Tibial nerve (tissue), 4 donors: ENCODE measurements around the gene MBOAT1. TPM values are rescaled to one million over a fixed set of nuclear protein-coding genes. Genes with fewer than 3 reads are reported as not detected.

ENCODE experiments used
- DNase-seq, 2 donors: peaks; one replicate each; pipeline ENCODE4 v3.0.0-alpha.2; 2019; ENCODE audit warnings: low spot score in 2 of 2
- H3K27ac ChIP-seq, 4 donors: fragments of 200-600 bp; sonication (generic) in 3 of 4; one replicate each; pipeline ENCODE4 v1.5.1; 2017 to 2019; ENCODE audit warnings: mild to moderate bottlenecking in 1 of 4
- H3K27me3 ChIP-seq, 2 donors: fragments of 200-600 bp; sonication (generic) in 1 of 2; one replicate each; pipeline versions ENCODE4 v1.5.1 to v1.6.0; 2017 to 2019
- H3K36me3 ChIP-seq, 3 donors: fragments of 200-600 bp; sonication (generic); one replicate each; pipeline ENCODE4 v1.5.1; 2018 to 2019
- H3K4me1 ChIP-seq, 4 donors: fragments of 200-600 bp; sonication (generic) in 3 of 4; one replicate each; pipeline ENCODE4 v1.5.1; 2017 to 2019
- H3K4me3 ChIP-seq, 4 donors: fragments of 200-600 bp; sonication (generic) in 3 of 4; one replicate each; pipeline ENCODE4 v1.5.1; 2017 to 2019; ENCODE audit warnings: mild to moderate bottlenecking in 1 of 4, moderate library complexity in 1 of 4
- H3K9me3 ChIP-seq, 4 donors: fragments of 200-600 bp; sonication (generic) in 3 of 4; one replicate each; pipeline ENCODE4 v1.5.1; 2017 to 2019
- EP300 ChIP-seq, 2 donors: sonication (generic); formaldehyde crosslinking; IDR thresholded peaks; one replicate each; pipeline ENCODE4 v1.6.1; 2017; ENCODE audit warnings: antibody characterized with exemption in 2 of 2, mild to moderate bottlenecking in 1 of 2
- POLR2A ChIP-seq, 2 donors: fragments of 450-650 bp; IDR thresholded peaks; one replicate each; pipeline ENCODE4 v1.6.1; 2017; ENCODE audit warnings: antibody characterized with exemption in 2 of 2, mild to moderate bottlenecking in 2 of 2, moderate library complexity in 2 of 2
- WGBS, 2 donors: methylation state at CpG; one replicate each; pipeline ENCODE4 v1.1.5; 2018; 5-methylcytosine and 5-hydroxymethylcytosine counted together
- total RNA-seq, 4 donors: library from RNA; depleted of rRNA; stranded (reverse); fragments of >200 nt; gene quantifications; one replicate each; pipeline ENCODE4 v1.1.0, GENCODE V29; 2016
- TF ChIP-seq, protein P1 (sequence below), 5 experiments: fragments of 200-600 bp in 3 of 5; fragments of 450-650 bp in 2 of 5; sonication (generic) in 3 of 5; IDR thresholded peaks; one replicate each; pipeline ENCODE4 v1.5.1; 2016 to 2019; ENCODE audit warnings: antibody characterized with exemption in 5 of 5, mild to moderate bottlenecking in 3 of 5, moderate library complexity in 2 of 5

MBOAT1 gene
- total RNA-seq, 4 donors from 2014 or later = 12.3 to 25.6 (median 19.2) TPM

DNA sequence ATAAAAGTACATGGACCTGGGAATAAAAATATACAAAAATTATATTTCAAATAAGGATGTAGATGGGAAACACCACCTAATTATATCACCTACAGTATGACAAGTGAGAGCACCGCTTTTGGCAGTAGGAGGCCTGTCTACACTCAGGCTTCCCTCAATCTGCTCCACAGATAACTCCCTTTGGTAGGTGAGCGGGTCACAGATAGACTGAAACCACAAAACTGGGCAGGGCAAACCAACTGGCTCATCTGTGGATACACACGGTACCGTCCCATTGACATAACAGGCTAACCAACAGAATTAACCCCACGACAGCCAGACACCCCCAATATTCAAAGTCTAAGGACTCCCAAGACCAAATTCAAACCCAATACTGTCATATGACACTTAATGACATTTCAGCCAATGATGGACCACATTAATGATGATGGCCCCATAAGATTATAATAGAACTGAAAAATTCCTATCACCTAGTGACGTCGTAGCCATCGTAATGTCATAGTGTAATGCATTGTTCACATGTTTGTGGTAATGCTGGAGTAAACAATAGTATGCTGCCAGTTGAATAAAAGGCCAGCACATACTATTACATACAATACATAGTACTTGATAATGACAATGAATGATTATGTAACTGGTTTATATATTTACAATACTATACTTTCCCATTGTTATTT, 109.7 kb downstream of the MBOAT1 start:
- TF ChIP-seq, protein P1, sequence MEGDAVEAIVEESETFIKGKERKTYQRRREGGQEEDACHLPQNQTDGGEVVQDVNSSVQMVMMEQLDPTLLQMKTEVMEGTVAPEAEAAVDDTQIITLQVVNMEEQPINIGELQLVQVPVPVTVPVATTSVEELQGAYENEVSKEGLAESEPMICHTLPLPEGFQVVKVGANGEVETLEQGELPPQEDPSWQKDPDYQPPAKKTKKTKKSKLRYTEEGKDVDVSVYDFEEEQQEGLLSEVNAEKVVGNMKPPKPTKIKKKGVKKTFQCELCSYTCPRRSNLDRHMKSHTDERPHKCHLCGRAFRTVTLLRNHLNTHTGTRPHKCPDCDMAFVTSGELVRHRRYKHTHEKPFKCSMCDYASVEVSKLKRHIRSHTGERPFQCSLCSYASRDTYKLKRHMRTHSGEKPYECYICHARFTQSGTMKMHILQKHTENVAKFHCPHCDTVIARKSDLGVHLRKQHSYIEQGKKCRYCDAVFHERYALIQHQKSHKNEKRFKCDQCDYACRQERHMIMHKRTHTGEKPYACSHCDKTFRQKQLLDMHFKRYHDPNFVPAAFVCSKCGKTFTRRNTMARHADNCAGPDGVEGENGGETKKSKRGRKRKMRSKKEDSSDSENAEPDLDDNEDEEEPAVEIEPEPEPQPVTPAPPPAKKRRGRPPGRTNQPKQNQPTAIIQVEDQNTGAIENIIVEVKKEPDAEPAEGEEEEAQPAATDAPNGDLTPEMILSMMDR (IDR thresholded peaks at IDR 0.05) = no peak
- TF ChIP-seq EP300 (IDR thresholded peaks at IDR 0.05) = no peak
- TF ChIP-seq POLR2A (IDR thresholded peaks at IDR 0.05) = no peak
- Histone ChIP-seq H3K4me3 (no peak overlapping the region), H3K36me3 (peaks cover 0 to 53% (median 6%) of the 10 kb centered on the region in 3 donors), H3K9me3 (no peaks in the 10 kb centered on the region), H3K27ac (no peak overlapping the region), H3K4me1 (peaks cover 0 to 12% (median 0%) of the 10 kb centered on the region in 4 donors), H3K27me3 (no peaks in the 10 kb centered on the region)
- WGBS, 2 donors = 73 to 86% methylated on average over 8 of the region's 8 CpGs
- DNase-seq = no peak

DNA sequence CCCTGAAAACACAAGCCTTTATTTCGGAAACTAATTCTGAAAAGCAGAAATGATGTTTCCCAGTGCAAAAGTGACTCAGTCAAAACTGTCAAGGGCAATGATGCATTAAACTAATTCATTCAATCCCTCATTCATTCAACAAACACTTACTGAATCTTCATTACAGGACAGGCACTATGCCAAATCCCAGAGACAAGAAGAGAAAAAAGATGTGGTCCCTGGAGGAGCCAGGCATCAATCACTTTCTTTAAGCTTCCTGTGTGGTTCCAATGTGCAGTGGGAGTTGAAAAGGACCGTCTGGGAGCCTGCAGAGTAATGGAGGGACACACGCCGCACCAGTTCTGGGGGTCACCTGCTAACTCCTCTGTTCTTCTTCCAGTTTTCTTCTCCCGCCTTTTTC, 113.1 kb downstream of the MBOAT1 start:
- no peak overlapping the region for H3K27ac ChIP-seq
- no peak for DNase-seq
- H3K36me3 ChIP-seq = peaks cover 0 to 25% (median 6%) of the 10 kb centered on the region in 3 donors
- no peaks in the 10 kb centered on the region for H3K27me3 ChIP-seq
- peaks cover 0 to 19% (median 0%) of the 10 kb centered on the region in 4 donors for H3K4me1 ChIP-seq
- 86% methylated on average over 5 of the region's 5 CpGs for WGBS, 2 donors
- TF ChIP-seq POLR2A (IDR thresholded peaks at IDR 0.05) = no peak
- no peak for TF ChIP-seq EP300 (IDR thresholded peaks at IDR 0.05)
- TF ChIP-seq, protein P1 (IDR thresholded peaks at IDR 0.05) = no peak
- no peak overlapping the region for H3K4me3 ChIP-seq
- no peaks in the 10 kb centered on the region for H3K9me3 ChIP-seq

DNA sequence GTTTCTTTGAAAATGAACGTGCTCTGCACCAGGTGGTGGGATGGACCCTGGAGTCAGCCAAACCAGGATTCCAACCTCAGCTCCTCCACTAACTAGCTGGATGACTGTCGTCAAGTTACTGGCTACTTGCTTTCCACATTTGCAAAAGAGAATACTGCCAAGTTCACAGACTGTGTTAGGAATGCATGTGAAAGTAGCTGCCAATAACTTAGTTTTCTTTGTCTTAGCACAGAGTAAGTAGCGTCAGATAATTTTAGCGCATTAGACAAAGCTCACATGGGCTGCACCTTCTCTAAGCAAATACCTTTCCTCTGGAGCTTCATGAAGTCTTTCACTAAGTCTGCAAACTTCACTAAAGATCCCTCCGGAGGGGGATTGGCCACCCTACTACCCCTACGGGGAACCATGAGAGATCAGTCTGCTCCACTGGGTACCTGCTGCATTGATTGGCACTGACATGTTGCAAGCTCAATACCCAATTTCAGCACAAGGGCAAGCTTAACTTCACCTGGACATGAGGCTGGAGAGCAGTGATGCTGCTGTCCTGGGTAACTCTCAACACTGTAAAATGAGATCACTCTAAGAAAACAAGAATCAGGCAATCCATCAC, 113.9 kb downstream of the MBOAT1 start:
- TF ChIP-seq, protein P1 (IDR thresholded peaks at IDR 0.05) = no peak
- TF ChIP-seq POLR2A (IDR thresholded peaks at IDR 0.05) (no peak), EP300 (IDR thresholded peaks at IDR 0.05) (no peak)

DNA sequence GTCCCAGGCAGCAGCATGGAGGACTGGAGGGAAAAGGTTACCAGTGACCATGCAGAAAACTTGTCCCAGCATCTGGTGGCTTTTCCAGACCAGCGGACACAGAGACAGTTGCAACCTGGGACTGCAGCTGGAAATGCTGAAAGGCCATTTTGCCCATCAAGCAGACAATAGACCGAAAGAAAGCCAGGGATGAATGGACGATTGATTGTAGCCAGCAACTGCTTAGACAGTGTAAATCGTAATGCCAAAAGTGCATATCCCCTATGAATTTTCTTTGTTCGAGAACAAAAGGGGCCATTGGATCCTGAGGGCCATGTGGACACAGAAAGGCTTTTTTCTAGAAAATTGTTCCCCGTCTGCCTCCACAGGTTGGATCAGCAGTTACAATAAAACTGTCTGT, 115.7 kb downstream of the MBOAT1 start:
- DNase-seq = no peak
- peaks cover 0 to 6% (median 3%) of the 10 kb centered on the region in 3 donors for H3K36me3 ChIP-seq
- peaks cover 0 to 24% (median 0%) of the 10 kb centered on the region in 4 donors for H3K4me1 ChIP-seq
- TF ChIP-seq, protein P1 (IDR thresholded peaks at IDR 0.05) = no peak
- no peak for TF ChIP-seq POLR2A (IDR thresholded peaks at IDR 0.05)
- H3K9me3 ChIP-seq = no peaks in the 10 kb centered on the region
- H3K4me3 ChIP-seq = no peak overlapping the region
- H3K27me3 ChIP-seq = no peaks in the 10 kb centered on the region
- 55 to 61% methylated on average over 6 of the region's 6 CpGs for WGBS, 2 donors
- H3K27ac ChIP-seq = no peak overlapping the region

More for the DNA sequence above, 113.9 kb downstream of the MBOAT1 start:
- DNase-seq = no peak
- Histone ChIP-seq H3K4me3 (no peak overlapping the region), H3K27me3 (no peaks in the 10 kb centered on the region), H3K4me1 (peaks cover 0 to 19% (median 0%) of the 10 kb centered on the region in 4 donors), H3K36me3 (peaks cover 0 to 18% (median 6%) of the 10 kb centered on the region in 3 donors), H3K9me3 (no peaks in the 10 kb centered on the region), H3K27ac (no peak overlapping the region)
- 65 to 70% methylated on average over 6 of the region's 6 CpGs for WGBS, 2 donors

DNA sequence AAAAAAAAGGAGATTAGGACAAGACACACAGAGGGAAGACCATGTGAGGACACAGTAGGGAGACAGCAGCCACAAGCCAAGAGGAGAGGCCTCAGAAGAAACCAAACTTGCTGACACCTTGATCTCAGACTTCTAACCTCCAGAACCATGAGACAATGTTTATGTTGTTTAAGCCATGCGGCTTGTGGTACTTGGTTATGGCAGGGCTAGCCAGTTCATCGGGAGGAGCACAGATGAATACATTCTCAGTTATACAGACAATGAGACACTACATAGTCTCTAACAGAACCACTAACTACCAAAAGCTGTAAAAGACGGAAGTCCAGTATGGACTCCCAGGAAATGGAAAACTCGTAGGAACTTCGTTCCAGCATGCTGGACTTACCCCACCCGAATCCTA, 116.8 kb downstream of the MBOAT1 start:
- 72 to 78% methylated on average over 6 of the region's 6 CpGs for WGBS, 2 donors
- no peaks in the 10 kb centered on the region for H3K36me3 ChIP-seq
- no peaks in the 10 kb centered on the region for H3K9me3 ChIP-seq
- no peaks in the 10 kb centered on the region for H3K27me3 ChIP-seq
- DNase-seq = no peak
- H3K4me3 ChIP-seq = no peak overlapping the region
- peaks cover 0 to 24% (median 0%) of the 10 kb centered on the region in 4 donors for H3K4me1 ChIP-seq
- no peak overlapping the region for H3K27ac ChIP-seq
- TF ChIP-seq, protein P1 (IDR thresholded peaks at IDR 0.05) = no peak
- TF ChIP-seq EP300 (IDR thresholded peaks at IDR 0.05) = no peak
- TF ChIP-seq POLR2A (IDR thresholded peaks at IDR 0.05) = no peak
